RWPE2 (cell line): ENCODE data around the gene ADGRG6.

Experiments
- ATAC-seq: fragments of 200-7000 bp; cut with Tn5 transposase; 3 replicates; pipeline ENCODE4 v1.9.1; 2021; ENCODE audit warnings: low read depth
- DNase-seq: peaks from one replicate; pipeline ENCODE4 v3.0.0-alpha.2; 2020; ENCODE audit warnings: low spot score
- H3K27ac ChIP-seq: fragments of 450-650 bp; 2 replicates; pipeline ENCODE4 v1.5.1; 2017; ENCODE audit warnings: mild to moderate bottlenecking; ENCODE audit not compliant: poor library complexity, severe bottlenecking
- H3K27me3 ChIP-seq: fragments of 250-450 bp; sonication (Bioruptor Pico); 2 replicates; pipeline ENCODE4 v1.5.1; 2021; ENCODE audit warnings: mild to moderate bottlenecking, moderate library complexity; ENCODE audit not compliant: insufficient read depth, poor library complexity, severe bottlenecking
- H3K36me3 ChIP-seq: fragments of 250-450 bp; sonication (Bioruptor Pico); 2 replicates; pipeline ENCODE4 v1.5.1; 2020; ENCODE audit warnings: low read depth, mild to moderate bottlenecking, moderate library complexity
- H3K4me1 ChIP-seq: fragments of 250-450 bp; sonication (Bioruptor Pico); 2 replicates; pipeline ENCODE4 v1.5.1; 2021; ENCODE audit warnings: mild to moderate bottlenecking, moderate library complexity; ENCODE audit not compliant: insufficient read depth, poor library complexity, severe bottlenecking
- H3K4me3 ChIP-seq: fragments of 250-450 bp; sonication (Bioruptor Pico); 2 replicates; pipeline ENCODE4 v1.5.1; 2021; ENCODE audit warnings: mild to moderate bottlenecking, moderate library complexity; ENCODE audit not compliant: severe bottlenecking
- H3K9me3 ChIP-seq: fragments of 250-450 bp; sonication (Bioruptor Pico); 2 replicates; pipeline ENCODE4 v1.5.1; 2021; ENCODE audit warnings: mild to moderate bottlenecking, moderate library complexity; ENCODE audit not compliant: severe bottlenecking
- CTCF ChIP-seq: fragments of 450-650 bp; IDR thresholded peaks from one replicate; pipeline ENCODE4 v1.5.1; 2017; ENCODE audit warnings: mild to moderate bottlenecking, moderate library complexity; ENCODE audit not compliant: poor library complexity, severe bottlenecking

The ADGRG6 gene

GRCh38 chr6:142438898-142439297, 137.1 kb downstream of the ADGRG6 start:
- TF ChIP-seq CTCF: no peak

GRCh38 chr6:142440600-142441293, 138.9 kb downstream of the ADGRG6 start:
- Histone ChIP-seq H3K27me3 (no peaks in the 10 kb centered on the region), H3K9me3 (no peaks in the 10 kb centered on the region), H3K4me1 (no peaks in the 10 kb centered on the region), H3K4me3 (no peak overlapping the region), H3K36me3 (peaks cover 75% of the 10 kb centered on the region), H3K27ac (no peak overlapping the region)
- TF ChIP-seq CTCF: no peak
- ATAC-seq (no peak), DNase-seq (no peak)

More at GRCh38 chr6:142438898-142439297, 137.1 kb downstream of the ADGRG6 start:
- Histone ChIP-seq H3K27me3 (no peaks in the 10 kb centered on the region), H3K27ac (no peak overlapping the region), H3K4me3 (no peak overlapping the region), H3K4me1 (no peaks in the 10 kb centered on the region), H3K36me3 (peaks cover 67% of the 10 kb centered on the region), H3K9me3 (no peaks in the 10 kb centered on the region)
- ATAC-seq (no peak), DNase-seq (no peak)

GRCh38 chr6:142441716-142442115, 139.9 kb downstream of the ADGRG6 start:
- DNase-seq (no peak), ATAC-seq (no peak)
- Histone ChIP-seq H3K36me3 (peaks cover 78% of the 10 kb centered on the region), H3K4me3 (no peak overlapping the region), H3K9me3 (no peaks in the 10 kb centered on the region), H3K27me3 (no peaks in the 10 kb centered on the region), H3K4me1 (no peaks in the 10 kb centered on the region), H3K27ac (no peak overlapping the region)
- TF ChIP-seq CTCF: no peak

GRCh38 chr6:142443102-142443501, 141.3 kb downstream of the ADGRG6 start:
- Histone ChIP-seq H3K27me3 (no peaks in the 10 kb centered on the region), H3K27ac (no peak overlapping the region), H3K4me3 (no peak overlapping the region), H3K4me1 (no peaks in the 10 kb centered on the region), H3K36me3 (peaks cover 66% of the 10 kb centered on the region), H3K9me3 (no peaks in the 10 kb centered on the region)
- no peak for DNase-seq
- no peak for TF ChIP-seq CTCF
- no peak for ATAC-seq

- ATAC-seq: no peak
- Histone ChIP-seq H3K9me3 (no peaks in the 10 kb centered on the region), H3K36me3 (peaks cover 61% of the 10 kb centered on the region), H3K4me3 (no peak overlapping the region), H3K27ac (no peak overlapping the region), H3K4me1 (no peaks in the 10 kb centered on the region), H3K27me3 (no peaks in the 10 kb centered on the region)
- no peak for TF ChIP-seq CTCF
- DNase-seq: no peak
Measured at GRCh38 chr6:142443532-142443931, 141.7 kb downstream of the ADGRG6 start.
